Activated T-helper 9 cell treated with anti-CD3 and anti-CD28 coated beads, Interleukin-2, amount 50 U/mL, for 16 hours (primary cell): ENCODE results near the gene PLEKHG3.

Experiments
- DNase-seq: peaks from one replicate; pipeline ENCODE4 v3.0.0-alpha.2; 2020; ENCODE audit warnings: low read depth

Gene PLEKHG3

GRCh38 chr14:64726585-64726890 is 22.3 kb downstream of the PLEKHG3 start:
- peak; percentile 58 for DNase-seq

- DNase-seq, result no peak
Observed at GRCh38 chr14:64727551-64728071, 23.4 kb downstream of the PLEKHG3 start.

GRCh38 chr14:64728106-64728505 is 23.9 kb downstream of the PLEKHG3 start:
- no peak for DNase-seq

- no peak for DNase-seq
Observed at GRCh38 chr14:64728856-64729255, 24.6 kb downstream of the PLEKHG3 start.

GRCh38 chr14:64729386-64730060 is 25.3 kb downstream of the PLEKHG3 start:
- DNase-seq, result no peak

- no peak for DNase-seq
Observed at GRCh38 chr14:64730061-64730440, 25.8 kb downstream of the PLEKHG3 start.

GRCh38 chr14:64730681-64731080 is 26.5 kb downstream of the PLEKHG3 start:
- DNase-seq, result no peak

- DNase-seq, result no peak
Observed at GRCh38 chr14:64731141-64731581, 26.9 kb downstream of the PLEKHG3 start.

GRCh38 chr14:64732066-64732465 is 27.8 kb downstream of the PLEKHG3 start:
- DNase-seq, result no peak

- DNase-seq, result no peak
Observed at GRCh38 chr14:64732536-64733120, 28.4 kb downstream of the PLEKHG3 start.

GRCh38 chr14:64733321-64733720 is 29.1 kb downstream of the PLEKHG3 start:
- no peak for DNase-seq

GRCh38 chr14:64733899-64734298 is 29.7 kb downstream of the PLEKHG3 start:
- no peak for DNase-seq

- no peak for DNase-seq
Observed at GRCh38 chr14:64734990-64735389, 30.8 kb downstream of the PLEKHG3 start.

GRCh38 chr14:64736271-64737169 is 32.3 kb downstream of the PLEKHG3 start:
- DNase-seq, result no peak

- DNase-seq, result no peak
Observed at GRCh38 chr14:64737391-64738280, 33.4 kb downstream of the PLEKHG3 start.

GRCh38 chr14:64738281-64738804 is 34.1 kb downstream of the PLEKHG3 start:
- DNase-seq, result no peak

- no peak for DNase-seq
Observed at GRCh38 chr14:64741200-64741599, 37.0 kb downstream of the PLEKHG3 start.

GRCh38 chr14:64741961-64742360 is 37.7 kb downstream of the PLEKHG3 start:
- no peak for DNase-seq

GRCh38 chr14:64743061-64743460 is 38.8 kb downstream of the PLEKHG3 start:
- DNase-seq, result no peak

GRCh38 chr14:64745511-64746091 is 41.4 kb downstream of the PLEKHG3 start:
- DNase-seq, result no peak
